Activated B cell treated with CpG ODN at 0.5 μM for 24 hours (primary cell): Measurements from ENCODE around the gene RRP36. TPM values are rescaled to one million over a fixed set of nuclear protein-coding genes. Genes with fewer than 3 reads are reported as not detected.

Experiments used
- ATAC-seq: fragments of 200-7000 bp; cut with Tn5 transposase; one replicate; pipeline ENCODE4 v1.10.0; 2021; ENCODE audit warnings: low read depth, mild to moderate bottlenecking, moderate library complexity
- CTCF ChIA-PET: fragments of 350-600 bp; sonication (Branson Sonifier 250); formaldehyde crosslinking; loops from one replicate; lab custom pipeline; 2021; ENCODE audit warnings: antibody characterized with exemption; lab: Charles Lee
- POLR2A ChIA-PET: fragments of 350-600 bp; sonication (Branson Sonifier 250); formaldehyde crosslinking; loops from one replicate; lab custom pipeline; 2021; ENCODE audit warnings: antibody characterized with exemption; lab: Charles Lee
- DNase-seq: peaks from one replicate; pipeline ENCODE4 v3.0.0; 2022
- H3K27ac Mint-ChIP-seq: one replicate; pipeline ENCODE4 v1.8.0; 2020; ENCODE audit warnings: mixed read lengths
- H3K27me3 Mint-ChIP-seq: one replicate; pipeline ENCODE4 v1.8.0; 2021; ENCODE audit warnings: mixed read lengths
- H3K36me3 Mint-ChIP-seq: one replicate; pipeline ENCODE4 v1.8.0; 2021; ENCODE audit warnings: low read depth, mixed read lengths
- H3K4me1 Mint-ChIP-seq: one replicate; pipeline ENCODE4 v1.8.0; 2021; ENCODE audit warnings: mixed read lengths
- H3K4me3 Mint-ChIP-seq: one replicate; pipeline ENCODE4 v1.8.0; 2020; ENCODE audit warnings: mild to moderate bottlenecking, mixed read lengths
- H3K9me3 Mint-ChIP-seq: one replicate; pipeline ENCODE4 v1.8.0; 2020; ENCODE audit warnings: mixed read lengths
- intact Hi-C: fragments of 100-400 bp; cut with micrococcal nuclease; formaldehyde crosslinking; loops from one replicate; pipeline ENCODE4 v1.15.1; 2024
- total RNA-seq: library from RNA; stranded (reverse); gene quantifications from 2 replicates; pipeline ENCODE4 v1.2.3, GENCODE V29; 2022
- TF ChIP-seq, protein P1 (sequence below): fragments of 200-600 bp; IDR thresholded peaks from one replicate; pipeline ENCODE4 v1.8.0; 2022; ENCODE audit warnings: antibody characterized with exemption, mild to moderate bottlenecking

The RRP36 gene
- total RNA-seq, 1 donor from 2014 or later = 51.7 TPM

DNA sequence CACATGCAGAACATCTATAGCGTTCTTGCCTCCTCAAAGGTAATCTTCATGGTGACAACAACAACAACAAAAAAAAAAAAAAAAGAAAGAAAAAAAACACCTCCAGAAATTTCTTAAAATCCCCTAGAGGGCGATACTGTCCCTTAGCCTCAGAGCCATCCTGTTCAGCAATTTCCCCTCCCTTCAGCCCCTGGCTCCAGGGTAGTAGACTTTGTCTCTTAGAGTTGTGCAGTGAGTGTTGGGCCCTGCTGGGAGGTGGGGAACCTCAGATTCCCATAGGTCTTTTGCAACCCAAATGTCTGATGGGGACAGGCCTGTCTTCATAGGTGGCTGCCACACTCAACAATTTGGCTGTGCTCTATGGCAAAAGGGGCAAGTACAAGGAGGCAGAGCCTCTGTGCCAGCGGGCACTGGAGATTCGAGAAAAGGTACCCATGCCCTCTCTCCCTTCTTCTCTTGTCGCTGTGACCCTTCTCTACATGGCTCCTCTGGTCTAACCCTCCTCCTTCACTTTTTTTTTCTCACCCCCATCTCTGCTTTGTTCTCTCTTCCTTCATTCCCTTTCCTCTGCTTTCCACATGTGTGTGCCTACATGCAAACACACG lies 48.7 kb downstream of the RRP36 start:
- TF ChIP-seq, protein P1, sequence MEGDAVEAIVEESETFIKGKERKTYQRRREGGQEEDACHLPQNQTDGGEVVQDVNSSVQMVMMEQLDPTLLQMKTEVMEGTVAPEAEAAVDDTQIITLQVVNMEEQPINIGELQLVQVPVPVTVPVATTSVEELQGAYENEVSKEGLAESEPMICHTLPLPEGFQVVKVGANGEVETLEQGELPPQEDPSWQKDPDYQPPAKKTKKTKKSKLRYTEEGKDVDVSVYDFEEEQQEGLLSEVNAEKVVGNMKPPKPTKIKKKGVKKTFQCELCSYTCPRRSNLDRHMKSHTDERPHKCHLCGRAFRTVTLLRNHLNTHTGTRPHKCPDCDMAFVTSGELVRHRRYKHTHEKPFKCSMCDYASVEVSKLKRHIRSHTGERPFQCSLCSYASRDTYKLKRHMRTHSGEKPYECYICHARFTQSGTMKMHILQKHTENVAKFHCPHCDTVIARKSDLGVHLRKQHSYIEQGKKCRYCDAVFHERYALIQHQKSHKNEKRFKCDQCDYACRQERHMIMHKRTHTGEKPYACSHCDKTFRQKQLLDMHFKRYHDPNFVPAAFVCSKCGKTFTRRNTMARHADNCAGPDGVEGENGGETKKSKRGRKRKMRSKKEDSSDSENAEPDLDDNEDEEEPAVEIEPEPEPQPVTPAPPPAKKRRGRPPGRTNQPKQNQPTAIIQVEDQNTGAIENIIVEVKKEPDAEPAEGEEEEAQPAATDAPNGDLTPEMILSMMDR = no peak
- no peak for DNase-seq
- ATAC-seq = peak; percentile 42
- no peak overlapping the region for H3K27ac Mint-ChIP-seq
- H3K4me3 Mint-ChIP-seq = no peak overlapping the region
- ChIA-PET POLR2A (no interaction called here), CTCF (no interaction called here)
- H3K36me3 Mint-ChIP-seq = peaks cover 49% of the 10 kb centered on the region
- intact Hi-C loops = loop anchor here (1.0 kb wide), 1 partner anchor 73 kb away; no protein-coding TSS in a partner anchor
- H3K9me3 Mint-ChIP-seq = no peaks in the 10 kb centered on the region
- H3K4me1 Mint-ChIP-seq = no peaks in the 10 kb centered on the region
- H3K27me3 Mint-ChIP-seq = no peaks in the 10 kb centered on the region

DNA sequence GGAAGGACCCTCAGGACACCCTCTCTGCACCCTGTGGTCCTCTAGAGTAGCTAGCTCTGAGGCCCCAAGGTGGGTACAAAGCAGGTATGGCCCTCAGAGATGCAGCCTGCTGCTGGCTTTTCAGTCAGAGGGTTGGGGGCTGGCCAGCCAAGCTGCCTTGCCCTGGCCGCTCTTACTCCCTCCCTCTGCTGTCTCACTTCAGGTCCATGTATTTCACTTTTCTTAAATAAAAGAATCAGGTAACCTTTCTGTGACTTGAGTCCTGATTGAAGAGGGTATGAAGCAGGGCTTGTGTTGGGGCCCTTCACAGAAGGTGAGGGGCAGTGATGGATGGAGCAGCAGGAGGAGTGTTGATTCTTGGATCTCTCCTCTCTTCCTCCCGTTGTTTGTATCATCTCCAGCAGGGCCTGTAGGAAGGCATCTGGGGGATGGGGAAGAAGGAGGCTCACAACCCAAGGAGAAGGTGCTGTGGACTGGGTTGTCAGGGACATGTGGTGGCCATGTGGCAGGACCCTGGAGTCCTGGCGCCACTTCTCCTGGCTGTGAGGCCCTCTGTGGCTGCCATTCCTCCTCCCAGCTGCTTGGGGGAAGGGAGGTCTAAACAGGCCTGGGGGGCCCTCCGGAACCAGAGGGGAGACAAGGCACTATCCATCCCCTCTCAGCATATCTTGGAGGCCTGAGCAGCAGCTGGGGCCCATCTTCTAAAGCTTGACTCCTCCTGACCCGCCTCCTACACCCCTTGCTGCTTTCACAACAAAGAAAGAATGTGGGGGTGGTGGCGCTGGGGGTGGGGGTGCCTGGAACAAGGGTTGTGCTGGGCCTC lies 53.6 kb downstream of the RRP36 start:
- peaks cover 14% of the 10 kb centered on the region for H3K27me3 Mint-ChIP-seq
- ATAC-seq = no peak
- no peak overlapping the region for H3K4me3 Mint-ChIP-seq
- H3K36me3 Mint-ChIP-seq = peaks cover 37% of the 10 kb centered on the region
- POLR2A ChIA-PET = no interaction called here
- peaks cover 12% of the 10 kb centered on the region for H3K4me1 Mint-ChIP-seq
- intact Hi-C loops = no loop called here
- DNase-seq = no peak
- CTCF ChIA-PET = no interaction called here
- no peak overlapping the region for H3K27ac Mint-ChIP-seq
- H3K9me3 Mint-ChIP-seq = no peaks in the 10 kb centered on the region
- TF ChIP-seq, protein P1 = no peak

DNA sequence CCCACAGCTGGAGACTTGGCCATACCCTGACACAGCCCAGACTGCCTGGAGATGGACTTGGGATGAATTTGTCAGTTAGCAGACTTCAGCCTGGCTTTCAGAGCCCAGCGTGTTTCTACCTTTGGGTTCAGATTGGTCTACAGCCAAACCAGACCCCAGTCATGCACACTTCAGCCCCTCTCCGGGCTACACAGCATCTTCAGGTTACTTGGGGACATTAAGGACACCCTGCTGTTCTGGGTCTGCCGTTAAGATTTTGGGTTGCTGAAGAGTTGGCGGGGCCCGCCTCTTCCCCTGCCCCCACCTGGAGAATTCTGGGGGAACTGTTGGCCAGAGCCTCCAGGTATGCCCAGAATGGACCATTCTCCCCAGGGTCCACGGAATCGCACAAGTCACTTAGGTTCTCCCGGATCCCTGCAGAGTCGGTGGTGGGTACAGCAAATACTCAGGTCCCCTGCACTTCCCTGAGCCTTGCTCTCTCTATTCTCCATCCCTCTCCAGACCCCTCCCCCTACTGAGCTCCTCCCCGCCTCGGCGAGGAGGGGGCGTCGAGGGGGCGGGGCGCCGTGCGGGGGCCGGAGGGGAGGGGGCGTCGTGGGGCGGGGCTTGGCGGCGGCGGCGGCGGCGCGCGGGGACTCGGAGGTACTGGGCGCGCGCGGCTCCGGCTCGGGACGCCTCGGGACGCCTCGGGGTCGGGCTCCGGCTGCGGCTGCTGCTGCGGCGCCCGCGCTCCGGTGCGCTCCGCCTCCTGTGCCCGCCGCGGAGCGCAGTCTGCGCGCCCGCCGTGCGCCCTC lies 54.4 kb downstream of the RRP36 start, which contains the start of gene PTK7:
Gene PTK7, plus strand, starts transcription at position 645 of the 794 bp plus-strand sequence. CDS start 175 bp downstream, outside the sequence.
- H3K27ac Mint-ChIP-seq = no peak within 1 kb of the TSS
- no peak for DNase-seq
- peaks cover 34% of the 10 kb centered on the region for H3K36me3 Mint-ChIP-seq
- ChIA-PET POLR2A (interaction anchor here (1.4 kb wide), 1 partner anchor 16 kb away, joined by 4 read pairs; the partner anchor contains the start of genes KLC4 and MRPL2), CTCF (no interaction called here)
- intact Hi-C loops = no loop called here
- H3K27me3 Mint-ChIP-seq = peaks cover 15% of the 10 kb centered on the region
- H3K9me3 Mint-ChIP-seq = no peaks in the 10 kb centered on the region
- peaks cover 12% of the 10 kb centered on the region for H3K4me1 Mint-ChIP-seq
- H3K4me3 Mint-ChIP-seq = peak within 1 kb of the TSS; percentile 71
- peak; percentile 56 for ATAC-seq
- TF ChIP-seq, protein P1 = no peak

DNA sequence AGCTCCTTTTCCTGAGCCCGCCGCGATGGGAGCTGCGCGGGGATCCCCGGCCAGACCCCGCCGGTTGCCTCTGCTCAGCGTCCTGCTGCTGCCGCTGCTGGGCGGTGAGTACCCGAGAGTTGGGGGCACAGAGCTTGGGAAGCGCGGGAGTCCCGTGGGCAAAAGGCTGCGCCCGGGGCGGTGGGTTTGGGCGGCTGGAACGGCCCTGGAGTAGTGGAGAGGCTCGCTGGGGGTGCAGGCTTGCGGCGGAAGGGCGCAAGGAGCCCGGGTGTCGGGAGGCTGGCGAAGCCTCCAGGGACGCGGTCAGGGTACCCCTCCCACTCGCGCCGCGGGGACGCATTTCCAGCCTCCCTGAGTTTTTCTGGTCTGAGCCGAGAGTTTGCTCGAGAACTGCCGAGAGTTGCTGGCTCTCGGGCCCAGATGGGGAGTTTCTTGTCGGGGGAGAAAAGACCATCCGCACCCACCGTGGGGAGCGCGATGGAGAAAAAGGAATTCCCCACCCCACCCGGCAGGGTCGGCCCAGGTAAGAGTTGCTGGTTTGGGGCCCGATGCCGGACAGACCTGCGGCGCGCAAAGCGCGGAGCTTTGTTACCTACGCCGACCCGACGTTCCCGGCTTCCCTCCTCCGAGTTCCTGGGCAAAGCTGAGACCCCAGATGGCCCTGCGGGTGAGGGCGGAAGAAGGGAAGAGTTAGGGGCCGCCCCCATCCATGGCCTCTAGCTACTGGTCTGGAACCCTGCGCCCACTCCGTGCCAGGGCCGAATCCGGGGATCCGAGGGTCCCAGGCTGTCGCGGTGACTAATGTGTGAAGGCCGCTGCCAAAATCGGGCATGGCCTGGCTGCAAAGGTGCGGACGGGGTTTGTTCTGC lies 55.3 kb downstream of the RRP36 start:
- Mint-ChIP-seq H3K4me1 (peaks cover 12% of the 10 kb centered on the region), H3K9me3 (no peaks in the 10 kb centered on the region), H3K36me3 (peaks cover 27% of the 10 kb centered on the region), H3K27ac (no peak overlapping the region), H3K27me3 (peaks cover 17% of the 10 kb centered on the region), H3K4me3 (peak overlapping the region; percentile 71)
- POLR2A ChIA-PET = interaction anchor here (0.5 to 1.4 kb wide), 3 partner anchors 17 to 1858 kb away, joined by 3 to 4 read pairs (median 3); partner anchors contain the start of genes KLC4 and MRPL2
- CTCF ChIA-PET = no interaction called here
- TF ChIP-seq, protein P1 = no peak
- intact Hi-C loops = no loop called here
- no peak for DNase-seq
- no peak for ATAC-seq
